SK-N-MC (cell line): ENCODE measurements around the gene RND2.

ENCODE experiments used
- EZH2 ChIP-seq: fragments of 200-600 bp; sonication (generic); IDR thresholded peaks from one replicate; pipeline ENCODE4 v1.6.1; 2017; ENCODE audit warnings: antibody characterized with exemption
- FOXP2 ChIP-seq: optimal IDR thresholded peaks from 2 replicates; pipeline ENCODE3; 2011; ENCODE audit warnings: mild to moderate bottlenecking, moderate library complexity; ENCODE audit not compliant: insufficient read depth; ENCODE audit errors: extremely low read length, control extremely low read depth
- POLR2AphosphoS5 ChIP-seq: IDR thresholded peaks from 2 replicates; pipeline ENCODE4 v1.6.1; 2012; ENCODE audit warnings: mild to moderate bottlenecking, low read depth, low read length, borderline replicate concordance

DNA sequence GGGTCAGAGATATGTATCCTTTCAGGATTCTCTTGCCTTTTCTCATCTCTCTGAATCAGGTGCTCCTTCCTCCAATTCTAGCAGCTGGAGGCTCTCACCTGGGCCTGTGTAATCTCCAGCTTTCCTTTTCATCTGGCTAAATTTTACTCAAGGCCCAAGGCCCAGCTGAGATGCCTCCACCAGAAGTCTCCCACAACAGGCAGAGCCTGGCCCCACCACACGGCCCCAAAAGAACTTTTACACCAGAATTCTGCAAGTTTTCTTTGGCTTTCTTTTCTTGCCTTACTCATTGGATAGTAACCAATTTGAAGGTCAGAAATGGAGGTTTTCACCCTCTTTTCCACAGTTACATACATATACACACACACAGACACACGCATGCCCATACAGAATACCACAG lies 14.6 kb downstream of the RND2 start:
- TF ChIP-seq POLR2AphosphoS5 (no peak), EZH2 (no peak), FOXP2 (no peak)
